Neural cell (in vitro differentiated cells): ENCODE data around the gene SDSL. TPM values are rescaled to one million over a fixed set of nuclear protein-coding genes. Genes with fewer than 3 reads are reported as not detected.

Source experiments
- H2AFZ ChIP-seq: fragments of 200-600, 300-800 bp; sonication (generic), shearing (Covaris generic); 2 replicates; pipeline ENCODE4 v1.6.0; 2014; ENCODE audit warnings: low read depth, mild to moderate bottlenecking, antibody characterized with exemption, low read length, moderate library complexity
- H3F3A ChIP-seq: fragments of 200-600 bp; shearing (Covaris generic); 2 replicates; pipeline ENCODE4 v1.6.1; 2016; ENCODE audit warnings: mild to moderate bottlenecking, moderate library complexity, mixed read lengths, antibody characterized with exemption, low read length; ENCODE audit not compliant: insufficient read depth, poor library complexity, severe bottlenecking
- H3K27ac ChIP-seq: fragments of 200-600, 300-800 bp; sonication (generic), shearing (Covaris generic); 2 replicates; pipeline ENCODE4 v1.5.1; 2014; ENCODE audit warnings: mild to moderate bottlenecking, low read length, moderate library complexity
- H3K27me3 ChIP-seq: fragments of 300-800, 200-600 bp; sonication (generic), shearing (Covaris generic); 2 replicates; pipeline ENCODE4 v1.6.0; 2014; ENCODE audit warnings: mild to moderate bottlenecking, low read depth, low read length, moderate library complexity; ENCODE audit not compliant: insufficient read depth
- H3K36me3 ChIP-seq: fragments of 300-800, 200-600 bp; sonication (generic), shearing (Covaris generic); 2 replicates; pipeline ENCODE4 v1.5.1; 2014; ENCODE audit warnings: mild to moderate bottlenecking, antibody characterized with exemption, low read length, moderate library complexity; ENCODE audit not compliant: insufficient read depth
- H3K4me2 ChIP-seq: fragments of 300-800, 200-600 bp; sonication (generic), shearing (Covaris generic); 2 replicates; pipeline ENCODE4 v1.6.0; 2014; ENCODE audit warnings: mild to moderate bottlenecking, low read length
- H3K4me3 ChIP-seq: fragments of 300-800, 200-600 bp; sonication (generic), shearing (Covaris generic); 2 replicates; pipeline ENCODE4 v1.5.1; 2014; ENCODE audit warnings: mild to moderate bottlenecking, low read length, moderate library complexity
- H3K79me2 ChIP-seq: fragments of 200-600 bp; shearing (Covaris generic); replicated peaks from 2 replicates; pipeline ENCODE4 v1.6.0; 2014; ENCODE audit warnings: mild to moderate bottlenecking, low read length, moderate library complexity; ENCODE audit not compliant: insufficient read depth
- H3K9ac ChIP-seq: fragments of 300-800, 200-600 bp; sonication (generic), shearing (Covaris generic); 2 replicates; pipeline ENCODE4 v1.6.1; 2016; ENCODE audit warnings: mild to moderate bottlenecking, low read length, mixed read lengths
- H3K9me2 ChIP-seq: fragments of 200-600 bp; shearing (Covaris generic); 2 replicates; pipeline ENCODE4 v1.6.1; 2016; ENCODE audit warnings: mild to moderate bottlenecking, low read length, mixed read lengths; ENCODE audit not compliant: insufficient read depth
- H3K9me3 ChIP-seq: fragments of 200-600, 300-800 bp; sonication (generic), shearing (Covaris generic); 2 replicates; pipeline ENCODE4 v1.6.1; 2016; ENCODE audit warnings: mild to moderate bottlenecking, mixed run types, low read length, moderate library complexity, mixed read lengths
- H4K20me1 ChIP-seq: fragments of 200-600 bp; shearing (Covaris generic); 2 replicates; pipeline ENCODE4 v1.6.1; 2016; ENCODE audit warnings: mild to moderate bottlenecking, mixed run types; ENCODE audit not compliant: insufficient read depth
- CTCF ChIP-seq: fragments of 450-650 bp; IDR thresholded peaks from 2 replicates; pipeline ENCODE4 v1.5.1; 2014; ENCODE audit warnings: antibody characterized with exemption, mild to moderate bottlenecking, moderate library complexity; ENCODE audit not compliant: poor library complexity, severe bottlenecking
- EP300 ChIP-seq: fragments of 450-650 bp; conservative IDR thresholded peaks from 2 replicates; pipeline ENCODE4 v1.6.1; 2014; ENCODE audit warnings: antibody characterized with exemption, mild to moderate bottlenecking, moderate library complexity; ENCODE audit not compliant: poor library complexity, severe bottlenecking
- EZH2 ChIP-seq: fragments of 200-600, 300-800 bp; shearing (Covaris generic), sonication (generic); IDR thresholded peaks from 2 replicates; pipeline ENCODE4 v1.6.1; 2014; ENCODE audit warnings: antibody characterized with exemption, low read length, borderline replicate concordance, mild to moderate bottlenecking; ENCODE audit not compliant: insufficient read depth, poor library complexity, severe bottlenecking
- MXI1 ChIP-seq: fragments of 450-650 bp; conservative IDR thresholded peaks from 2 replicates; pipeline ENCODE4 v1.6.1; 2014; ENCODE audit warnings: antibody characterized with exemption, mild to moderate bottlenecking; ENCODE audit not compliant: poor library complexity, severe bottlenecking
- POLR2AphosphoS5 ChIP-seq: IDR thresholded peaks from 2 replicates; pipeline ENCODE4 v1.6.1; 2012
- RAD21 ChIP-seq: fragments of 450-650 bp; conservative IDR thresholded peaks from 2 replicates; pipeline ENCODE4 v1.6.1; 2014; ENCODE audit warnings: antibody characterized with exemption, mild to moderate bottlenecking, moderate library complexity
- SMC3 ChIP-seq: fragments of 450-650 bp; conservative IDR thresholded peaks from 2 replicates; pipeline ENCODE4 v1.6.1; 2014; ENCODE audit warnings: antibody characterized with exemption, mild to moderate bottlenecking, moderate library complexity; ENCODE audit not compliant: poor library complexity
- TAF1 ChIP-seq: IDR thresholded peaks from 2 replicates; pipeline ENCODE4 v1.6.1; 2012; ENCODE audit warnings: low read depth
- polyA plus RNA-seq: library from polyadenylated mRNA; depleted of rRNA; stranded (reverse); fragments of >200 nt; gene quantifications from 2 replicates; pipeline ENCODE4 v1.2.3, GENCODE V29; 2014
- TF ChIP-seq, protein P1 (sequence below): IDR thresholded peaks from 2 replicates; pipeline ENCODE4 v1.6.1; 2012; ENCODE audit warnings: borderline replicate concordance

SDSL gene
- polyA plus RNA-seq, 1 donor from 2014 or later, result 2.7 TPM

DNA sequence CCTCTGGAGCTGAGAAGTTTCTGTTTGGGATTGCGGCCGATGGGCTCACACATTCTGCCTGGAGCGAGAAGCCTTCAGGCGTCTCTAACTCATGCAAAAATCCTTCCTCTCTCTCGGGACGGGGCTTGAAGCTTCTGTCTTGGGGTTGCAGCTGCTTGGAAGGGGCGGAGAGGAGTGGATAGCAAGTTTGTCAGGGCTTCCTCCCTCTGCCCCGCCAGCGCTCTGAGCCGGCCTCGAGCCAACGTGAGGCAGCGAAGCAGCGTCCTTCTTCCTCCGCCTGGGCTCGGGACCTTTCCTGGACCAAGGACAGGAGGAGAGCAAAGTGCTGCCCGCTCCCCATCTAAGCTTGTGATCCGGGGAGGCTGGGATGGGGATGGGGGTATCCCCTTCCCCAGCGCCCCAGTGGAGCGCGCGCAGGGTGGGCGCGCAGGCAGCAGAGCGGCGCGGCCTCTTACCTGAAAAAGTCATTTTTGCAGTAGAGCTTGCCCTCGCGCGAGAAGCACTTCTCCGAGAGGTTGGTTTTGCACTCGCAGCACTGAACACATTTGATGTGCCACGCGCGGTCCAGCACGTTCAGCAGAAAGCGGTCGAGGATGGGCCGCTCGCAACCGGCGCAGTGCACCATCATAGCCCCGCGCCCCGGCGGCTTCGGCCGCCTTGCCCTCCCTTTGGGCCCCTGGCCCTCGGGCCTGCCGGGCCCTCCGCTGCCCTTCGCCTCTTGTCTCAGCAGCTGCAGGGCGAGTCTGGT is 48.9 kb downstream of the SDSL start:
- Histone ChIP-seq H3K9me2 (no peaks in the 10 kb centered on the region), H3K9ac (peak overlapping the region; percentile 60), H2AFZ (no peak overlapping the region), H3K27me3 (peaks cover 100% of the 10 kb centered on the region), H4K20me1 (no peaks in the 10 kb centered on the region), H3K36me3 (no peaks in the 10 kb centered on the region), H3K4me2 (no peak overlapping the region), H3F3A (no peaks in the 10 kb centered on the region), H3K9me3 (peaks cover 20% of the 10 kb centered on the region), H3K4me3 (peak overlapping the region; percentile 68), H3K27ac (peak overlapping the region; percentile 34), H3K79me2 (no peaks in the 10 kb centered on the region)
- TF ChIP-seq TAF1 (peak; percentile 36), POLR2AphosphoS5 (peak; percentile 7), EP300 (no peak), RAD21 (no peak), SMC3 (no peak), MXI1 (no peak), EZH2 (no peak), CTCF (no peak)
- TF ChIP-seq, protein P1, sequence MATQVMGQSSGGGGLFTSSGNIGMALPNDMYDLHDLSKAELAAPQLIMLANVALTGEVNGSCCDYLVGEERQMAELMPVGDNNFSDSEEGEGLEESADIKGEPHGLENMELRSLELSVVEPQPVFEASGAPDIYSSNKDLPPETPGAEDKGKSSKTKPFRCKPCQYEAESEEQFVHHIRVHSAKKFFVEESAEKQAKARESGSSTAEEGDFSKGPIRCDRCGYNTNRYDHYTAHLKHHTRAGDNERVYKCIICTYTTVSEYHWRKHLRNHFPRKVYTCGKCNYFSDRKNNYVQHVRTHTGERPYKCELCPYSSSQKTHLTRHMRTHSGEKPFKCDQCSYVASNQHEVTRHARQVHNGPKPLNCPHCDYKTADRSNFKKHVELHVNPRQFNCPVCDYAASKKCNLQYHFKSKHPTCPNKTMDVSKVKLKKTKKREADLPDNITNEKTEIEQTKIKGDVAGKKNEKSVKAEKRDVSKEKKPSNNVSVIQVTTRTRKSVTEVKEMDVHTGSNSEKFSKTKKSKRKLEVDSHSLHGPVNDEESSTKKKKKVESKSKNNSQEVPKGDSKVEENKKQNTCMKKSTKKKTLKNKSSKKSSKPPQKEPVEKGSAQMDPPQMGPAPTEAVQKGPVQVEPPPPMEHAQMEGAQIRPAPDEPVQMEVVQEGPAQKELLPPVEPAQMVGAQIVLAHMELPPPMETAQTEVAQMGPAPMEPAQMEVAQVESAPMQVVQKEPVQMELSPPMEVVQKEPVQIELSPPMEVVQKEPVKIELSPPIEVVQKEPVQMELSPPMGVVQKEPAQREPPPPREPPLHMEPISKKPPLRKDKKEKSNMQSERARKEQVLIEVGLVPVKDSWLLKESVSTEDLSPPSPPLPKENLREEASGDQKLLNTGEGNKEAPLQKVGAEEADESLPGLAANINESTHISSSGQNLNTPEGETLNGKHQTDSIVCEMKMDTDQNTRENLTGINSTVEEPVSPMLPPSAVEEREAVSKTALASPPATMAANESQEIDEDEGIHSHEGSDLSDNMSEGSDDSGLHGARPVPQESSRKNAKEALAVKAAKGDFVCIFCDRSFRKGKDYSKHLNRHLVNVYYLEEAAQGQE, result no peak

DNA sequence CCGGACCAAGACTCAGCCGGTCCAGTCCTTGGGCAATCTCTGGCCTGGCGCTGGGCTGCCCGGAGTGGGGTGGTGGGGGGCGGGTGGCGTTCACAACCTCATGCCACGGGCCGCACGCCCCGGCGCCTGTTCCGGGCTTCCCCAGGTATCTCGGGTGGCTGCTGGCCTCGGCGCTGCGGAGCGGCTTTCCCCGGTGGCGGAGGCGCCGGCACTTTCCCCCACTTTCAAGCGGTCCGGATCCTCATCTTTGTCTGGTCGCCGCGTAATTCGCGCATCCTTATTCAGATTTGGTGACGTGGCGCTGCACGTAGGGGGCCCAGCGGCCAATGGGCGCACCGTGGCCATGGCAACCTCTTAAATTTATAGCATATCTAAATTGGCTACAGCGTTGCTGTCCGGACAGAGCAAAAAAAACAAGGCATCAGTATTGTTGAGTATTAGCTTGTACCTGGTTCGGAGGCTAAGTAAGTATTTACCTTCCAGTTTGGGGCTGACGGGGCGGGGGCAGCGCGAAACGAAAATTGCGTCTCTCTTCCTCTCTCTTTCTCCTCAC is 49.5 kb downstream of the SDSL start, which contains the start of gene LHX5:
Gene LHX5, minus strand, starts transcription at position 253 of the 553 bp plus-strand sequence. CDS start 373 bp downstream, outside the sequence.
- TF ChIP-seq POLR2AphosphoS5 (peak; percentile 74), CTCF (no peak), EZH2 (no peak), RAD21 (no peak), MXI1 (peak; percentile 20), TAF1 (peak; percentile 17), SMC3 (no peak), EP300 (no peak)
- H3K79me2 ChIP-seq, result no peaks in the 10 kb centered on the region
- no peak within 1 kb of the TSS for H2AFZ ChIP-seq
- no peaks in the 10 kb centered on the region for H3K9me2 ChIP-seq
- peak within 1 kb of the TSS; percentile 60 for H3K9ac ChIP-seq
- H3K36me3 ChIP-seq, result no peaks in the 10 kb centered on the region
- peaks cover 99% of the 10 kb centered on the region for H3K27me3 ChIP-seq
- no peaks in the 10 kb centered on the region for H4K20me1 ChIP-seq
- H3K4me3 ChIP-seq, result peak within 1 kb of the TSS; percentile 68
- H3F3A ChIP-seq, result no peaks in the 10 kb centered on the region
- H3K27ac ChIP-seq, result peak within 1 kb of the TSS; percentile 34
- H3K9me3 ChIP-seq, result peaks cover 18% of the 10 kb centered on the region
- no peak within 1 kb of the TSS for H3K4me2 ChIP-seq
